GM21367 (cell line): ENCODE data around the gene ARMC9.
"Not testable (repeated sequence)": the region's sequence is repeated elsewhere in the genome, so short reads cannot be mapped to it uniquely, and the experiment has no call there.

Experiments used
- ATAC-seq: cut with Tn5 transposase; IDR thresholded peaks from one replicate; pipeline ENCODE4 v1.9.1; 2021; ENCODE audit not compliant: unreplicated experiment

The ARMC9 gene

GRCh38 chr2:231278868-231279267, 80.4 kb downstream of the ARMC9 start:
- no peak for ATAC-seq

GRCh38 chr2:231280846-231281245, 82.4 kb downstream of the ARMC9 start:
- no peak for ATAC-seq

GRCh38 chr2:231284296-231284695, 85.9 kb downstream of the ARMC9 start:
- ATAC-seq: no peak

GRCh38 chr2:231286964-231287363, 88.5 kb downstream of the ARMC9 start:
- no peak for ATAC-seq

GRCh38 chr2:231287696-231288095, 89.3 kb downstream of the ARMC9 start:
- no peak for ATAC-seq

- ATAC-seq: no peak
These were observed 90.2 kb downstream of the ARMC9 start for GRCh38 chr2:231288590-231288989.

- ATAC-seq: no peak
These were observed 92.0 kb downstream of the ARMC9 start for GRCh38 chr2:231290321-231291015.

GRCh38 chr2:231292472-231293134, 94.2 kb downstream of the ARMC9 start:
- ATAC-seq: no peak

- ATAC-seq: no peak
These were observed 94.7 kb downstream of the ARMC9 start for GRCh38 chr2:231293163-231293562.

- ATAC-seq: no peak
These were observed 95.7 kb downstream of the ARMC9 start for GRCh38 chr2:231294116-231294515.

GRCh38 chr2:231294571-231295362, 96.3 kb downstream of the ARMC9 start:
- ATAC-seq: no peak

- no peak for ATAC-seq
These were observed 96.9 kb downstream of the ARMC9 start for GRCh38 chr2:231295363-231295655.

GRCh38 chr2:231296401-231296974, 98.1 kb downstream of the ARMC9 start:
- no peak for ATAC-seq

- peak; percentile 59 for ATAC-seq
These were observed 98.9 kb downstream of the ARMC9 start for GRCh38 chr2:231297108-231297908.

GRCh38 chr2:231298091-231298490, 99.7 kb downstream of the ARMC9 start:
- ATAC-seq: no peak

- ATAC-seq: no peak
These were observed 100.8 kb downstream of the ARMC9 start for GRCh38 chr2:231299267-231299666.

GRCh38 chr2:231300020-231300721, 101.7 kb downstream of the ARMC9 start:
- no peak for ATAC-seq

GRCh38 chr2:231300722-231301076, 102.3 kb downstream of the ARMC9 start:
- ATAC-seq: no peak

- ATAC-seq: not testable (repeated sequence)
These were observed 105.8 kb downstream of the ARMC9 start for GRCh38 chr2:231304259-231304658.

- no peak for ATAC-seq
These were observed 106.8 kb downstream of the ARMC9 start for GRCh38 chr2:231305221-231305620.
